ENCODE data around the gene NR1H4.

The NR1H4 gene

GRCh38 chr12:100520048-100520769 lies 46.5 kb downstream of the NR1H4 start:
- H3K4me1 ChIP-seq (ENCODE audit: control insufficient read depth, insufficient read depth, low read length) = no peaks in the 10 kb centered on the region
- H3K27me3 ChIP-seq (ENCODE audit: control insufficient read depth, insufficient read depth, low read length) = no peaks in the 10 kb centered on the region
- H3K4me3 ChIP-seq (ENCODE audit: low read depth, low read length) = no peak overlapping the region
- H3K9me3 ChIP-seq (ENCODE audit: control insufficient read depth, insufficient read depth, low read length) = no peaks in the 10 kb centered on the region
- H3K9ac ChIP-seq (ENCODE audit: low read depth, low read length) = no peak overlapping the region
- H3K36me3 ChIP-seq (ENCODE audit: control insufficient read depth, insufficient read depth, low read length) = no peaks in the 10 kb centered on the region

GRCh38 chr12:100521958-100522357 lies 48.3 kb downstream of the NR1H4 start:
- Histone ChIP-seq H3K36me3 (ENCODE audit: control insufficient read depth, insufficient read depth, low read length) (no peaks in the 10 kb centered on the region), H3K27me3 (ENCODE audit: control insufficient read depth, insufficient read depth, low read length) (no peaks in the 10 kb centered on the region), H3K4me1 (ENCODE audit: control insufficient read depth, insufficient read depth, low read length) (no peaks in the 10 kb centered on the region), H3K4me3 (ENCODE audit: low read depth, low read length) (no peak overlapping the region), H3K9me3 (ENCODE audit: control insufficient read depth, insufficient read depth, low read length) (no peaks in the 10 kb centered on the region), H3K9ac (ENCODE audit: low read depth, low read length) (no peak overlapping the region)

GRCh38 chr12:100528034-100528433 lies 54.4 kb downstream of the NR1H4 start:
- Histone ChIP-seq H3K27me3 (ENCODE audit: control insufficient read depth, insufficient read depth, low read length) (no peaks in the 10 kb centered on the region), H3K4me3 (ENCODE audit: low read depth, low read length) (no peak overlapping the region), H3K4me1 (ENCODE audit: control insufficient read depth, insufficient read depth, low read length) (peaks cover 6% of the 10 kb centered on the region), H3K9me3 (ENCODE audit: control insufficient read depth, insufficient read depth, low read length) (no peaks in the 10 kb centered on the region), H3K9ac (ENCODE audit: low read depth, low read length) (no peak overlapping the region), H3K36me3 (ENCODE audit: control insufficient read depth, insufficient read depth, low read length) (no peaks in the 10 kb centered on the region)

GRCh38 chr12:100528471-100529127 lies 54.9 kb downstream of the NR1H4 start:
- Histone ChIP-seq H3K27me3 (ENCODE audit: control insufficient read depth, insufficient read depth, low read length) (no peaks in the 10 kb centered on the region), H3K9ac (ENCODE audit: low read depth, low read length) (no peak overlapping the region), H3K4me1 (ENCODE audit: control insufficient read depth, insufficient read depth, low read length) (peaks cover 6% of the 10 kb centered on the region), H3K36me3 (ENCODE audit: control insufficient read depth, insufficient read depth, low read length) (no peaks in the 10 kb centered on the region), H3K9me3 (ENCODE audit: control insufficient read depth, insufficient read depth, low read length) (no peaks in the 10 kb centered on the region), H3K4me3 (ENCODE audit: low read depth, low read length) (no peak overlapping the region)

GRCh38 chr12:100529756-100530350 lies 56.2 kb downstream of the NR1H4 start:
- Histone ChIP-seq H3K4me1 (ENCODE audit: control insufficient read depth, insufficient read depth, low read length) (peaks cover 6% of the 10 kb centered on the region), H3K36me3 (ENCODE audit: control insufficient read depth, insufficient read depth, low read length) (no peaks in the 10 kb centered on the region), H3K27me3 (ENCODE audit: control insufficient read depth, insufficient read depth, low read length) (no peaks in the 10 kb centered on the region), H3K9ac (ENCODE audit: low read depth, low read length) (no peak overlapping the region), H3K4me3 (ENCODE audit: low read depth, low read length) (no peak overlapping the region), H3K9me3 (ENCODE audit: control insufficient read depth, insufficient read depth, low read length) (no peaks in the 10 kb centered on the region)

GRCh38 chr12:100533376-100533775 lies 59.7 kb downstream of the NR1H4 start:
- no peaks in the 10 kb centered on the region for H3K27me3 ChIP-seq (ENCODE audit: control insufficient read depth, insufficient read depth, low read length)
- H3K36me3 ChIP-seq (ENCODE audit: control insufficient read depth, insufficient read depth, low read length) = no peaks in the 10 kb centered on the region
- peaks cover 6% of the 10 kb centered on the region for H3K4me1 ChIP-seq (ENCODE audit: control insufficient read depth, insufficient read depth, low read length)
- no peak overlapping the region for H3K4me3 ChIP-seq (ENCODE audit: low read depth, low read length)
- no peak overlapping the region for H3K9ac ChIP-seq (ENCODE audit: low read depth, low read length)
- H3K9me3 ChIP-seq (ENCODE audit: control insufficient read depth, insufficient read depth, low read length) = no peaks in the 10 kb centered on the region

GRCh38 chr12:100534625-100535227 lies 61.1 kb downstream of the NR1H4 start:
- Histone ChIP-seq H3K4me1 (ENCODE audit: control insufficient read depth, insufficient read depth, low read length) (no peaks in the 10 kb centered on the region), H3K9me3 (ENCODE audit: control insufficient read depth, insufficient read depth, low read length) (no peaks in the 10 kb centered on the region), H3K27me3 (ENCODE audit: control insufficient read depth, insufficient read depth, low read length) (no peaks in the 10 kb centered on the region), H3K4me3 (ENCODE audit: low read depth, low read length) (no peak overlapping the region), H3K9ac (ENCODE audit: low read depth, low read length) (no peak overlapping the region), H3K36me3 (ENCODE audit: control insufficient read depth, insufficient read depth, low read length) (no peaks in the 10 kb centered on the region)

GRCh38 chr12:100539202-100539601 lies 65.5 kb downstream of the NR1H4 start:
- Histone ChIP-seq H3K27me3 (ENCODE audit: control insufficient read depth, insufficient read depth, low read length) (no peaks in the 10 kb centered on the region), H3K4me1 (ENCODE audit: control insufficient read depth, insufficient read depth, low read length) (no peaks in the 10 kb centered on the region), H3K4me3 (ENCODE audit: low read depth, low read length) (no peak overlapping the region), H3K9me3 (ENCODE audit: control insufficient read depth, insufficient read depth, low read length) (no peaks in the 10 kb centered on the region), H3K9ac (ENCODE audit: low read depth, low read length) (no peak overlapping the region), H3K36me3 (ENCODE audit: control insufficient read depth, insufficient read depth, low read length) (no peaks in the 10 kb centered on the region)

GRCh38 chr12:100544165-100544564 lies 70.5 kb downstream of the NR1H4 start:
- no peaks in the 10 kb centered on the region for H3K27me3 ChIP-seq (ENCODE audit: control insufficient read depth, insufficient read depth, low read length)
- no peaks in the 10 kb centered on the region for H3K36me3 ChIP-seq (ENCODE audit: control insufficient read depth, insufficient read depth, low read length)
- no peaks in the 10 kb centered on the region for H3K4me1 ChIP-seq (ENCODE audit: control insufficient read depth, insufficient read depth, low read length)
- H3K9me3 ChIP-seq (ENCODE audit: control insufficient read depth, insufficient read depth, low read length) = no peaks in the 10 kb centered on the region
- no peak overlapping the region for H3K9ac ChIP-seq (ENCODE audit: low read depth, low read length)
- H3K4me3 ChIP-seq (ENCODE audit: low read depth, low read length) = no peak overlapping the region

GRCh38 chr12:100545092-100545491 lies 71.4 kb downstream of the NR1H4 start:
- H3K4me3 ChIP-seq (ENCODE audit: low read depth, low read length) = no peak overlapping the region
- no peaks in the 10 kb centered on the region for H3K9me3 ChIP-seq (ENCODE audit: control insufficient read depth, insufficient read depth, low read length)

GRCh38 chr12:100553936-100554335 lies 80.3 kb downstream of the NR1H4 start:
- no peaks in the 10 kb centered on the region for H3K27me3 ChIP-seq (ENCODE audit: control insufficient read depth, insufficient read depth, low read length)
- no peaks in the 10 kb centered on the region for H3K9me3 ChIP-seq (ENCODE audit: control insufficient read depth, insufficient read depth, low read length)
- H3K9ac ChIP-seq (ENCODE audit: low read depth, low read length) = no peak overlapping the region
- no peaks in the 10 kb centered on the region for H3K4me1 ChIP-seq (ENCODE audit: control insufficient read depth, insufficient read depth, low read length)
- no peak overlapping the region for H3K4me3 ChIP-seq (ENCODE audit: low read depth, low read length)
- H3K36me3 ChIP-seq (ENCODE audit: control insufficient read depth, insufficient read depth, low read length) = no peaks in the 10 kb centered on the region

More at GRCh38 chr12:100545092-100545491, 71.4 kb downstream of the NR1H4 start:
- Histone ChIP-seq H3K27me3 (ENCODE audit: control insufficient read depth, insufficient read depth, low read length) (no peaks in the 10 kb centered on the region), H3K9ac (ENCODE audit: low read depth, low read length) (no peak overlapping the region), H3K4me1 (ENCODE audit: control insufficient read depth, insufficient read depth, low read length) (no peaks in the 10 kb centered on the region), H3K36me3 (ENCODE audit: control insufficient read depth, insufficient read depth, low read length) (no peaks in the 10 kb centered on the region)
